NCI-H187 treated with DMSO at 0.1 percent for 48 hours (cell line): ENCODE data around the gene SLCO2A1.

Source experiments
- DNase-seq: peaks from one replicate; lab custom pipeline; 2025; lab: John Stamatoyannopoulos, UW

SLCO2A1 gene

GRCh38 chr3:133948996-133949395 lies 80.7 kb downstream of the SLCO2A1 start:
- DNase-seq, result no peak

GRCh38 chr3:133948131-133948810 lies 81.5 kb downstream of the SLCO2A1 start:
- DNase-seq, result no peak

- no peak for DNase-seq
These were observed 84.2 kb downstream of the SLCO2A1 start for GRCh38 chr3:133945381-133946095.

GRCh38 chr3:133944641-133945380 lies 84.9 kb downstream of the SLCO2A1 start:
- no peak for DNase-seq

GRCh38 chr3:133944181-133944580 lies 85.5 kb downstream of the SLCO2A1 start:
- no peak for DNase-seq

GRCh38 chr3:133943639-133944141 lies 86.0 kb downstream of the SLCO2A1 start:
- no peak for DNase-seq

GRCh38 chr3:133943031-133943535 lies 86.6 kb downstream of the SLCO2A1 start:
- DNase-seq, result no peak

GRCh38 chr3:133941415-133941821 lies 88.3 kb downstream of the SLCO2A1 start:
- DNase-seq, result no peak

GRCh38 chr3:133940536-133940935 lies 89.2 kb downstream of the SLCO2A1 start:
- DNase-seq, result no peak

- no peak for DNase-seq
These were observed 90.3 kb downstream of the SLCO2A1 start for GRCh38 chr3:133939463-133939835.

- no peak for DNase-seq
These were observed 90.8 kb downstream of the SLCO2A1 start for GRCh38 chr3:133938770-133939462.

GRCh38 chr3:133937756-133938601 lies 91.7 kb downstream of the SLCO2A1 start:
- DNase-seq, result no peak

GRCh38 chr3:133937061-133937686 lies 92.6 kb downstream of the SLCO2A1 start:
- no peak for DNase-seq

GRCh38 chr3:133935843-133936769 lies 93.6 kb downstream of the SLCO2A1 start:
- DNase-seq, result no peak

GRCh38 chr3:133934996-133935842 lies 94.5 kb downstream of the SLCO2A1 start:
- no peak for DNase-seq

GRCh38 chr3:133934073-133934970 lies 95.4 kb downstream of the SLCO2A1 start:
- no peak for DNase-seq
